ENCODE results near the gene YJEFN3. TPM values are rescaled to one million over a fixed set of nuclear protein-coding genes. Genes with fewer than 3 reads are reported as not detected.

The YJEFN3 gene
- total RNA-seq, 1 donor from 2014 or later, result 21.6 TPM

DNA sequence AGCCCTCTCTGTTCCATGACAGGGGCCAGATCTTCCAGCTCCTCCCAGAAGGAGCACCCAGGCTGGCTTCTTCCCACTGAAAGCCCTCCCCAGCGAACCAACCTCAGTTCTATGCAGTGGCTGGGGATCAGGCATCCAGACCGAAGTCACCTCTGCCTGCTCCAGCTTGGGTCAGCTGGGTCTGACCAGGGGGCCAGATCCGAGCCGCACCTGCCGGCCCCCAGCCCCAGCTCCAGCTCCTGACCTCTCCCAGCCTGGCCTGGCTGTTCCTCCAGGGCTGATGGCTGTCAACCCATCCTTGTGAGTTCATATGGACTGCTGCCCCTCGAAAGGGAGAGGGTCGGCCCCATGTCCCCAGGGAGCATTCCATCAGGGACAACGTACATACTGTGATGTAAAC is 21.4 kb upstream of the YJEFN3 start:
- H3K27ac Mint-ChIP-seq (ENCODE audit: unreplicated experiment), result no peak overlapping the region
- peaks cover 8% of the 10 kb centered on the region for H3K4me1 Mint-ChIP-seq (ENCODE audit: low read depth, unreplicated experiment)
- TF ChIP-seq, protein P1, sequence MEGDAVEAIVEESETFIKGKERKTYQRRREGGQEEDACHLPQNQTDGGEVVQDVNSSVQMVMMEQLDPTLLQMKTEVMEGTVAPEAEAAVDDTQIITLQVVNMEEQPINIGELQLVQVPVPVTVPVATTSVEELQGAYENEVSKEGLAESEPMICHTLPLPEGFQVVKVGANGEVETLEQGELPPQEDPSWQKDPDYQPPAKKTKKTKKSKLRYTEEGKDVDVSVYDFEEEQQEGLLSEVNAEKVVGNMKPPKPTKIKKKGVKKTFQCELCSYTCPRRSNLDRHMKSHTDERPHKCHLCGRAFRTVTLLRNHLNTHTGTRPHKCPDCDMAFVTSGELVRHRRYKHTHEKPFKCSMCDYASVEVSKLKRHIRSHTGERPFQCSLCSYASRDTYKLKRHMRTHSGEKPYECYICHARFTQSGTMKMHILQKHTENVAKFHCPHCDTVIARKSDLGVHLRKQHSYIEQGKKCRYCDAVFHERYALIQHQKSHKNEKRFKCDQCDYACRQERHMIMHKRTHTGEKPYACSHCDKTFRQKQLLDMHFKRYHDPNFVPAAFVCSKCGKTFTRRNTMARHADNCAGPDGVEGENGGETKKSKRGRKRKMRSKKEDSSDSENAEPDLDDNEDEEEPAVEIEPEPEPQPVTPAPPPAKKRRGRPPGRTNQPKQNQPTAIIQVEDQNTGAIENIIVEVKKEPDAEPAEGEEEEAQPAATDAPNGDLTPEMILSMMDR (IDR thresholded peaks at IDR 0.05; ENCODE audit: partially characterized antibody, unreplicated experiment), result no peak
- H3K27me3 Mint-ChIP-seq (ENCODE audit: unreplicated experiment), result peaks cover 23% of the 10 kb centered on the region
- DNase-seq, result no peak
- peaks cover 21% of the 10 kb centered on the region for H3K9me3 Mint-ChIP-seq (ENCODE audit: unreplicated experiment)
- no peak overlapping the region for H3K4me3 Mint-ChIP-seq (ENCODE audit: unreplicated experiment)
- no peaks in the 10 kb centered on the region for H3K36me3 Mint-ChIP-seq (ENCODE audit: unreplicated experiment)

DNA sequence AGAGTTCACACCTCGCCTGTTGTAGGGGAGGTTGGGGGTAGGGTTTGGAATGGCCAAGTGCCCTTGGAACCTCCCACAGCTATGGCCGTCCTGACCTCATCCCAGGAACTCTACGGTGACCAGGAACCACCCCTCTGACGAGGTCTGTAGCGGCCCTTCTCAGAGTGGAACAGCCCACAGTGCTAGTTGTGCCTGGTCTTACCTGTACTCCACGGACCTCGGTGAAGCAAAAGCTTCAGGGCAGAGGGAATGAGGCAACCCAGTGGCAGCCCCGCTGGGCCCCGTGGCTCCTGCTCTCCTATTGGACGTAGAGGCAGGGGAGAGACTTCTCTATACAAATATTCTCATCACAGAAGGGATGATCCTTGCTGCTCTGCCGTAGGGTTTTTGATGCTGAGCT is 20.5 kb upstream of the YJEFN3 start:
- peaks cover 8% of the 10 kb centered on the region for H3K4me1 Mint-ChIP-seq (ENCODE audit: low read depth, unreplicated experiment)
- TF ChIP-seq, protein P1 (IDR thresholded peaks at IDR 0.05; ENCODE audit: partially characterized antibody, unreplicated experiment), result no peak
- no peak for DNase-seq
- H3K27me3 Mint-ChIP-seq (ENCODE audit: unreplicated experiment), result peaks cover 23% of the 10 kb centered on the region
- no peaks in the 10 kb centered on the region for H3K36me3 Mint-ChIP-seq (ENCODE audit: unreplicated experiment)
- no peak overlapping the region for H3K27ac Mint-ChIP-seq (ENCODE audit: unreplicated experiment)
- peaks cover 19% of the 10 kb centered on the region for H3K9me3 Mint-ChIP-seq (ENCODE audit: unreplicated experiment)
- no peak overlapping the region for H3K4me3 Mint-ChIP-seq (ENCODE audit: unreplicated experiment)

GRCh38 chr19:19510432-19510831 is 18.3 kb upstream of the YJEFN3 start:
- TF ChIP-seq, protein P1 (IDR thresholded peaks at IDR 0.05; ENCODE audit: partially characterized antibody, unreplicated experiment), result no peak
- H3K27me3 Mint-ChIP-seq (ENCODE audit: unreplicated experiment), result peaks cover 21% of the 10 kb centered on the region

DNA sequence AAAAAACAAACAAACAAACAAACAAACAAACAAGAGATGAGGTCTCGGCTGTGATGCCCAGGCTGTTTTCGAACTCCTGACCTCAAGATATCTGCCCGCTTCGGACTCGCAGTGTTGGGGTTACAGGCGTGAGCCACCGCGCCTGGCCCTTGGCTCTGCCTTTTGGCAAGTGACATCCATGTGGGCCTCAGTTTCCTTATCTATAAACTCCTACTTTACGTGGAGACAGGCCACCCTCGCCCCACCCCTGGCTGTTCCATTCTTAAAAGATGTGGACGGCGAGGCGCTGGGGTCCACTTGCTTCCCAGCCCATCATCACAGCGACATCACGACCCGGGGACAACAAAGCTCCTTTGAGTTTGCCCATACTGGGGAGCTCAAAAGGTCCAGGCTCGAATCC is 15.0 kb upstream of the YJEFN3 start:
- peaks cover 12% of the 10 kb centered on the region for H3K9me3 Mint-ChIP-seq (ENCODE audit: unreplicated experiment)
- no peak for DNase-seq
- TF ChIP-seq, protein P1 (IDR thresholded peaks at IDR 0.05; ENCODE audit: partially characterized antibody, unreplicated experiment), result no peak
- no peak overlapping the region for H3K4me3 Mint-ChIP-seq (ENCODE audit: unreplicated experiment)
- peaks cover 5% of the 10 kb centered on the region for H3K4me1 Mint-ChIP-seq (ENCODE audit: low read depth, unreplicated experiment)
- H3K27ac Mint-ChIP-seq (ENCODE audit: unreplicated experiment), result no peak overlapping the region
- H3K27me3 Mint-ChIP-seq (ENCODE audit: unreplicated experiment), result peaks cover 16% of the 10 kb centered on the region
- no peaks in the 10 kb centered on the region for H3K36me3 Mint-ChIP-seq (ENCODE audit: unreplicated experiment)

More at GRCh38 chr19:19510432-19510831, 18.3 kb upstream of the YJEFN3 start:
- H3K27ac Mint-ChIP-seq (ENCODE audit: unreplicated experiment), result peak overlapping the region; percentile 87
- peaks cover 19% of the 10 kb centered on the region for H3K9me3 Mint-ChIP-seq (ENCODE audit: unreplicated experiment)
- peak overlapping the region; percentile 57 for H3K4me3 Mint-ChIP-seq (ENCODE audit: unreplicated experiment)
- DNase-seq, result no peak
- peaks cover 8% of the 10 kb centered on the region for H3K4me1 Mint-ChIP-seq (ENCODE audit: low read depth, unreplicated experiment)
- H3K36me3 Mint-ChIP-seq (ENCODE audit: unreplicated experiment), result no peaks in the 10 kb centered on the region

GRCh38 chr19:19514215-19514657 is 14.5 kb upstream of the YJEFN3 start:
- H3K4me3 Mint-ChIP-seq (ENCODE audit: unreplicated experiment), result no peak overlapping the region
- no peaks in the 10 kb centered on the region for H3K36me3 Mint-ChIP-seq (ENCODE audit: unreplicated experiment)
- H3K27me3 Mint-ChIP-seq (ENCODE audit: unreplicated experiment), result peaks cover 16% of the 10 kb centered on the region
- peaks cover 5% of the 10 kb centered on the region for H3K4me1 Mint-ChIP-seq (ENCODE audit: low read depth, unreplicated experiment)
- peak overlapping the region; percentile 33 for H3K27ac Mint-ChIP-seq (ENCODE audit: unreplicated experiment)
- DNase-seq, result no peak
- H3K9me3 Mint-ChIP-seq (ENCODE audit: unreplicated experiment), result peaks cover 8% of the 10 kb centered on the region
- TF ChIP-seq, protein P1 (IDR thresholded peaks at IDR 0.05; ENCODE audit: partially characterized antibody, unreplicated experiment), result no peak

All from glutamatergic neuron (in vitro differentiated cells).